Neural progenitor cell (in vitro differentiated cells): ENCODE measurements around the gene AQP12B.
"Not testable (repeated sequence)": the region's sequence is repeated elsewhere in the genome, so short reads cannot be mapped to it uniquely, and the experiment has no call there.

Experiments
- EZH2 ChIP-seq: fragments of 200-600 bp; sonication (generic); IDR thresholded peaks from 2 replicates; pipeline ENCODE4 v1.6.1; 2017; ENCODE audit warnings: antibody characterized with exemption, mild to moderate bottlenecking, moderate library complexity
- TF ChIP-seq, protein P1 (sequence below): fragments of 200-600 bp; sonication (generic); IDR thresholded peaks from 2 replicates; pipeline ENCODE4 v1.5.1; 2017; ENCODE audit warnings: antibody characterized with exemption, mild to moderate bottlenecking

DNA sequence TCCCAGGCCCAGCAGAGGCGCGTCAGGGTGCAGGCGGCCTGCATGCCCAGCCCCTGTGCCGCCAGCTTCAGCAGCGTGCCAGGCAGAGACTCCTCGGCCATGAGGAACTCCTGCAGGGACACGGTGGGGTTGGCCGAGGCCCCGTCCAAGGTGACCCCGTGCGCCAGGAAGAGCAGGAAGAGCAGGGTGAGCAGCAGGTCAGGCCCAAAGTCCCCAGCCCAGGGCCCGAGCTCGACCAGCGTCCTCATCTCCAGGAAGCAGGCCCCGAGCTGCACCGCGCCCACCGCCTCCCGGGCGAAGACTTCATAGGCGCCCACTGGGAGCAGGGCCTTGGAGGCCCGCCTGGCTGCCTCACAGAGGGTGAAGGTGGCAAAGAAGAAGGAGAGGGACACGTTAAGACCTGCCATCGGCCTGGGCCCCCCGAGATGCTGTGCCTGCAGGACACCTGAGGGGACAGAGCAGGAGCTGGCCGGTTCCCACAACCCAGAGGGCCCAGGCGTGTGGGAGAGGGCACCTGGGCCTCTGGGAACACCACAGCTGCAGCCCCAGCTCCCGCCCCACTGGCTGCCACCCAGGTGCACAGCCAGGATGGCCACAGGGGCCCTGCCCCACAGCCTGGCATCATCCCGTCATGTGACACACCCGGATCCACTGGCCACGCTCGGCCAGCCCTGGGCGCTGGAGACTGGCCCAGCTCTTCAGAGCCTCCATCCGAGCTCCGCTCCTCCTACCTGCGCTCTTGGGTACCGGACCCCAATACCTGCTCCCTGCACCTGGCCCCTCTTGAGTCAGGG lies at the start of gene AQP12B:
- TF ChIP-seq, protein P1, sequence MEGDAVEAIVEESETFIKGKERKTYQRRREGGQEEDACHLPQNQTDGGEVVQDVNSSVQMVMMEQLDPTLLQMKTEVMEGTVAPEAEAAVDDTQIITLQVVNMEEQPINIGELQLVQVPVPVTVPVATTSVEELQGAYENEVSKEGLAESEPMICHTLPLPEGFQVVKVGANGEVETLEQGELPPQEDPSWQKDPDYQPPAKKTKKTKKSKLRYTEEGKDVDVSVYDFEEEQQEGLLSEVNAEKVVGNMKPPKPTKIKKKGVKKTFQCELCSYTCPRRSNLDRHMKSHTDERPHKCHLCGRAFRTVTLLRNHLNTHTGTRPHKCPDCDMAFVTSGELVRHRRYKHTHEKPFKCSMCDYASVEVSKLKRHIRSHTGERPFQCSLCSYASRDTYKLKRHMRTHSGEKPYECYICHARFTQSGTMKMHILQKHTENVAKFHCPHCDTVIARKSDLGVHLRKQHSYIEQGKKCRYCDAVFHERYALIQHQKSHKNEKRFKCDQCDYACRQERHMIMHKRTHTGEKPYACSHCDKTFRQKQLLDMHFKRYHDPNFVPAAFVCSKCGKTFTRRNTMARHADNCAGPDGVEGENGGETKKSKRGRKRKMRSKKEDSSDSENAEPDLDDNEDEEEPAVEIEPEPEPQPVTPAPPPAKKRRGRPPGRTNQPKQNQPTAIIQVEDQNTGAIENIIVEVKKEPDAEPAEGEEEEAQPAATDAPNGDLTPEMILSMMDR = not testable (repeated sequence)
- not testable (repeated sequence) for TF ChIP-seq EZH2
